ENCODE results near the gene NDE1.
"Not testable (repeated sequence)": the region's sequence is repeated elsewhere in the genome, so short reads cannot be mapped to it uniquely, and the experiment has no call there.

The NDE1 gene

DNA sequence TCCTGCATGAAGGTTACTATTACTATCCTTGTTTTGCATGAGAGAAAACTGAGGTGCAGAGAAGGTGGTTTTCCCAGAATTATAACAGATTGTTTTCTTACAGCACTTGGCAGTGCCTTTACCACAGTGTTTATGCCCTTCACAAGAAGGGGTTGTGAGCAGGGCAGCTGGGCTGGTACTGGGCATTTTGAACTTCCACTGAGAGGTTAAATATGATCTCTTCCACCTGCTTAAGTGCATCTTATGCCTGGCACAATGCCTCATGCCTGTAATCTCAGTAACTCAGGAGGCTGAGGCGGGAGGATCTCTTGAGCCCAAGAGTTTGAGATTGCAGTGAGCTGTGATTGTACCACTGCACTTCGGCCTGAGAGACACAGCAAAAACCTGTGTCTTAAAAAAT, 36.2 kb downstream of the NDE1 start:
- no peak overlapping the region for H3K4me3 ChIP-seq
- no peak overlapping the region for H3K27ac ChIP-seq

DNA sequence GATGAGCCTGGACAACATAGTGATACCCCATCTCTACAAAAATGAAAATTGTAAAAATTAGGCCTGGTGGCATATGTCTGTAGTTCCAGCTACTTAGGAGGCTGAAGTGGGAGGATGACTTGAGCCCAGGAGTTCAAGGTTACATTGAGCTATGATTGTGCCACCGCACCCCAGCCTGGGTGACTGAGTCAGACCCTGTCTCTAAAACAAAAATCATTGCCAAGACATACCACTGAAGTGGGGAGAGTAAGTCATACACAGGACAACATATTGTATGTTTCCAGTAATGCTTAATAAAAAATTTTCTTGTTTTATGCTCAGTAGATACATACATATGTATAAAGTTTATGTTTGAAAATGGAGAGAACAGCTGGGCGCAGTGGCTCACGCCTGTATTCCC, 39.2 kb downstream of the NDE1 start:
- Histone ChIP-seq H3K27ac (no peak overlapping the region), H3K4me3 (no peak overlapping the region)

DNA sequence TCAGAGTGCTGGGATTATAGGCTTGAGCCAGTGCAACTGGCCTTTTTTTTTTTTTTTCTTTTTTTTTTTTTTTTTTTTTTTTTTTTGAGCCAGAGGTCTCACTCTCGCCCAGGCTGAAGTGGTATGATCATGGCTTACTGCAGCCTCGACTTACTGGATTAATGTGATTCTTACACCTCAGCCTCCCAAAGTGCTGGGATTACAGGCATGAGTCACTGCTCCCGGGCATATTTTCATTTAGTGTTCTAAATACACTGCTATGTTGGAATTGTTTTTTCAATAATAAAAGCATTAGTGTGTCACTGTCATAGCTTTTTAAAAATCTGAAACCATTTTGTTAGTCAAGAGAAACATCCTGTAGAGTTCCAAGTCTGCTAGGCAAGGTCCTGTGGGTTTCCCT, 40.3 kb downstream of the NDE1 start:
- Histone ChIP-seq H3K27ac (no peak overlapping the region), H3K4me3 (no peak overlapping the region)

DNA sequence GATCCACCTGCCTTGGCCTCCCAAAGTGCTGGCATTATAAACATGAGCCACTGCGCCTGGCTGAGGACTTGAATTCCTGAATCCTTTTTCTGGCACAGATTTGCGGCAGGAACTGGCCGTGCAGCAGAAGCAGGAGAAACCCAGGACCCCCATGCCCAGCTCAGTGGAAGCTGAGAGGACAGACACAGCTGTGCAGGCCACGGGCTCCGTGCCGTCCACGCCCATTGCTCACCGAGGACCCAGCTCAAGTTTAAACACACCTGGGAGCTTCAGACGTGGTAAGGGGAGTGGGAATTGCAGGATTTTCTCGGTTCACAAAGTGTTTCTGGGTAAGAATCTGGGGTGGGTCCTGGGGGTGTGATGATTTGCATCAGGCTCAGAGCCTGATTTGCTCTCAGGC, 41.0 kb downstream of the NDE1 start:
- Histone ChIP-seq H3K27ac (no peak overlapping the region), H3K4me3 (no peak overlapping the region)

DNA sequence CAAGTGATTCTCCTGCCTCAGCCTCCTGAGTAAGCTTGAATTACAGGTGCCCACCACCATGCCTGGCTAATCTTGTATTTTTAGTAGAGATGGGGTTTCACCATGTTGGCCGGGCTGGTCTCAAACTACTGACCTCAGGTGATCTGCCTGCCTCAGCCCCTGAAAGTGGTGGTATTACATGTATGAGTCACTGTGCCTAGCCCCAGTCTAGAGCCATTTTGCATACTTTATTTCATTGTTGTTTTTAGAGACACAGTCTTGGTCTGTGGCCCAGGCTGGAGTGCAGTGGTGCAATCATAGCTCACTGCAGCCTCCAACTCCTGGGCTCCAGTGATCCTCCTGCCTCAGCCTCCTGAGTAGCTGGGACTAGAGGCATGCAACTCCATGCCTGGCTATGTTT, 42.5 kb downstream of the NDE1 start:
- H3K4me3 ChIP-seq, H3K27ac ChIP-seq: not testable (repeated sequence)

DNA sequence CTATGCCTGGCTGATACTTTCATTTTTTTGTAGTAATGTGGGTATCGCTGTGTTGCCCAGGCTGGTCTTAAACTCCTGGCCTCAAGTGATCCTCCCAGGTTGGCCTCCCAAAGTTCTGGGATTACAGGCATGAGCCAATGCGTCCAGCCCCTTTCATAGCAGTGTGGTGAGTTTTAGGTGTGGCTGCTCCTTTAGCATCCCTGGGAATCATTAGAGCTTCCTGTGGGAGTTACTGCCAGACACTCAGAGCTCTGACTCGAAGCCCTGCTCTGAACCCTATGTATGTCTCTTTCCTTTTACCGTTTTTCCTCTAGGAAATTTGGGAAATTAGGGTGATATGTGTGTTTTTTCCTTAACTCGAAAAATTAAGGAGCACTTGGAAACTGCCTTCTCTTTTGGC, 44.5 kb downstream of the NDE1 start:
- Histone ChIP-seq H3K27ac (no peak overlapping the region), H3K4me3 (no peak overlapping the region)

DNA sequence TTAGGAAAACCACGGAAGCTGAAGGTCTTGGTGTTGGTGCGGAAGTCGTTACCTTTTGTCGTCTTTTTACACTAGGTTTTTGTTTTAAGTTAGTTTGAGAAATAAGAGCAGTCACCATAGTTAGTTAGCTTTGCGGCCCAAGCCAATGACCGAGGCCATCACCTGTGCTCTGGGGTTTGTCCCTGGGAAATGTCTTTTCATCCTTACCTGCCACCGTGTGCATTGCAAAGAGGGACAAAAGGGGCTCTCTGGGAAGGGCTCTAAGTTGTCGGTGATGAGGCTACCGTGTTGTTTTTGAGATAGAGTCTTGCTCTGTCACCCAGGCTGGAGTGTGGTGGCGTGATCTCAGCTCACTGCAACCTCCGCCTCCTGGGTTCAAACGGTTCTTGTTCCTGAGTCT, 49.8 kb downstream of the NDE1 start:
- Histone ChIP-seq H3K27ac (no peak overlapping the region), H3K4me3 (no peak overlapping the region)

DNA sequence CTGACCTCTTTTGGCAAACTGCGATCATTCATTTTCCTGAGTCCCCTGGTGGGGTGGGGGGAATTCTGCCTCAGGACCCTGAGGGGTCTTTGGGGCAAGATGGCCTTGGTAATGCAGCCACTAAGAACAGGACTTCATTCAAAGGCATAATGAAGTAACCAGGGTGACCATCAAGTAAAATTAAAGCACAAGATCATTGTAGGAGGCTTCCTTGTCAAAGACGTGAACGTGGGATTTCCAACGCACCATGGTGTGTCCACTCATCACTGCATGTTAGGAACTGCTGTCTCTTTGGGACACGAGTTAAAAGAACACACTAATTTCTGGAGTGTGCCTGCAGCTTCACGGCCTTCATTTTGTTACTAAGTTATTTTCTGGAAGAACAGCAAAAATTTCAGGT, 51.3 kb downstream of the NDE1 start:
- Histone ChIP-seq H3K4me3 (no peak overlapping the region), H3K27ac (no peak overlapping the region)

DNA sequence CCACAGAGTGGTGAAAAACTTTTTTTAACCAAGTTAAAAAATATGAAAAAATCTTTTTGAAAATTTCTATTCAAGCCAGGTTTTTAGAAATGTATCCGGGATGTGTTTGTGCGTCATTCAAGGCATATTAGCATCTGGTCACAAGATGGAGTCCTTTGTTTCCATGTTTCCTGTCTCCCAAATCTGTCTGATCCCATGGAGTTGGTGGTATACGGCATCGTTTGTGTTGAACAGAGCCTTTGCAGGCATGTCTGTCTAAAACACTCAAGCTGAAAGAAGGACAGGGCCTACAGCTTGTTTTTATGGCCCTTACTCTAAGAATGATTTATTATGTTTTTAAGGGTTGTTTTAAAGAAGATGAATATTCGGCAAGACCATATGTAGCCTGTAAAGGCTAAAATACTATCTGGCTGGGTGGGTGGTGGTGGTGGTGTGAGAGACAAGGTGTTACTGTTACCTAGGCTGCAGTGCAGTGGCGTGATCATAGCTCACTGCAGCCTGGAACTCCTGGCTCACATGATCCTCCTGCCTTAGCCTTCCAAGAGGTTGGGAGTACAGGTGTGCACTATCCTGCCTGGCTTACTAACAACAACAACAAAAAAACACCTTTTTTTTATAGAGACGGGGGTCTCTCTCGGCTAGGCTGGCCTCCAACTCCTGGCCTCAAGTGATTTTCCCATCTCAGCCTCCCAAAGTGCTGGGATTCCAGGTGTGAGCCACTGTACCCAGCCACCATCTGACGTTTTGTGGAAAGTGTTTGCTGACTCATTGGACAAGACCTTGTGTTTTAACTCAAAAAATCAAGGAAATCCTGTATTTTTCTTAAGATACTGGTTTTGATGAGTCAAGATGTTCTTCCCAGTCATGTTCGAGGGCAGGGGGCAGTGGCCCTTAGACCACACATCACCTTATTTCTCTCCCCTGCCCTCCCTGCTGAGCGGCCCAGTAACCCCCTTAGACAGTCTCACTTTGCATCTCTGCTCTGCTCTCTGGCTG, 52.2 kb downstream of the NDE1 start:
- Histone ChIP-seq H3K27ac (peak overlapping the region in 1 of 21 experiments; percentile 30), H3K4me3 (no peak overlapping the region)

DNA sequence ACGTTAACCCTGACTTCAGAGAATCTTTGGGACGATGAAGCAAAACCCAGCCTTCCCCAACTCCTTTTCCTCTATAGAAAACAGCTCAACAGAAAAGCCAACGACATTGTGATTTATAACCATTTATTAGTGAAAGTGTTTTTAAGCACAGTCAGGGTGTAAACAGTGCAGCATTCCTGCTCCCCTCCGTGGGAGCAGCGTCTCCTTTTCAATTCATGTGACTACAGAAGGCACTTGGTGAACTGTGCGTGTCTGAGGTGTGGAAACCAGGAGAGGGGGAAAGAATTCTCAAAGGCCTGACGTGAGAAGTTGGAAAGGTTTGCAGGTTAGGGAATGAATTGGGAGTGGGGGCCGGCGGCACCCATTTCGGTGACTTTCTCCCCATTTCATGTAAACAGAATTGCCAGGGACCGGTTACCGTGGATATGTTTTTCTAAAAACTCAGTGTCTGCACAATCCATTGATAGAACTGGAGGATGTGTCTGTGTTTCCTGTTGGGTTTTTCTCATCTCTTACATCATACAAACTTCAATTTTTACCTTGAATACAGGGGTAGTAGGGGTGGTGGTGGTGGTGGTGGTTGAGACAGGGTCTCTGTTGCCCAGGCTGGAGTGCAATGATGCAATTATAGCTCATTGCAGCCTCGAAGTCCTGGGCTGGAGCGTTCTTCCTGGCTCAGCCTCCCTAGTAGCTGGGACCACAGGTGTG, 53.1 kb downstream of the NDE1 start:
- Histone ChIP-seq H3K4me3 (no peak overlapping the region), H3K27ac (peak overlapping the region in 1 of 21 experiments; percentile 30)

DNA sequence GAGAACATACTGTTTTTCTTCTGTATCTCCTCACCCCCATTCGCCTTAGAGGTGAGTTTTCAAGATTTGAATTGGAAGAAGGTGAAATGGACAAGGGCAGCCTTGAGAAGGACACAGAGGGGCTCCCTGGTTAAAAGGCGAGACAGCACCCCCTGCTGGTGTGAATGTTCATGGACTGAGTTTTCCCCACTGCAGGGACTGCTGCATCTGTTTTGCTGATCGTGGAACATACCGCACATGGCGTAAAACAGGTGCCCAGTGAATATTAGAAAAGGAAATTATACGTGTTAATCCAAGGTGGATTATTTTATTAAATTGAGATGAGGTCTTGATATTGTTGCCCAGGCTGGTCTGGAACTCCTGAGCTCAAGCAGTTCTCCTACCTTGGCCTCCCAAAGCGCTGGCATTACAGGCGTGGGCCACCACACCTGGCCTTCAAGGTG, 54.5 kb downstream of the NDE1 start:
- Histone ChIP-seq H3K27ac (peak overlapping the region in 1 of 21 experiments; percentile 11), H3K4me3 (no peak overlapping the region)

DNA sequence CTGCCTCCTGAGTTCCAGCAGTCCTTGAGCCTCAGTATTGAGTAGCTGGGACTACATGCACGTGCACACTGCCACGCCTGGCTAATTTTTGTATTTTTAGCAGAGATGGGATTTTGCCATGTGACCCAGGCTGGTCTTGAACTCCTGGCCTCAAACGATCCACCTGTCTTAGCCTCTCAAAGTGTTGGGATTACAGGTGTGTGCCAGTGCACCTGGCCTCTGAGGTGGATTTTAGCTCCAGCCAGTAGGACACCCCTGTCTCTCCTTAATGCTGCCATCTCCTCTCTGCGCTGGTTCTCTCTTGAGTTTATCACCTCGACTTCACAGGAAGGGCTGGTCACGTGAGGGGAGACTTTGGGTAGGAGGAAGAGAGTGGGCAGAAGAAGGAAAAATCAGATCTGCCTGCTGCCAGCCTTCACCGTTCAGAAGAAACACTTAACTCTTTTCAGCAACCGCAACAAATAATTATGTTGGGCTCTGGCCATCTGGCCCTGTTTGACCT, 55.1 kb downstream of the NDE1 start:
- H3K4me3 ChIP-seq = no peak overlapping the region
- no peak overlapping the region for H3K27ac ChIP-seq

DNA sequence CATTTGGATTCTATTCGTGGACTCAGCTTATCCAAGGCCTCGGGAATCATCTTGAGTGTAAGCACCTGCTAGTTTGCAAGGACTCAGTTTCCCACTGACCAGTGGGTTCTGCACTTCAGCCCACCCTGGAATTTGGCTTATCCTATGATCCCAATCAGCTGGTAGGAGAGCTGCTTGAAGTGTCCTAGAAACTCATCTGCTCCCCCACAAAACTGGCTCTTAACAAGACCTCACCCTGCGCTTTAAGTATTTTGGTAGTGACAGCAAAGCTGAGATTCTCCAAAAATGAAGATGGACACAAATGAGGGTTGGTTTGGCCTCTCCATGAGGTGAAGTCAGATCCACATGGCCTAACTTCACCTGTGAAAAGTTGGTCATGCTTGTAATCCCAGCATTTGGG, 57.3 kb downstream of the NDE1 start:
- Histone ChIP-seq H3K27ac (no peak overlapping the region), H3K4me3 (no peak overlapping the region)

DNA sequence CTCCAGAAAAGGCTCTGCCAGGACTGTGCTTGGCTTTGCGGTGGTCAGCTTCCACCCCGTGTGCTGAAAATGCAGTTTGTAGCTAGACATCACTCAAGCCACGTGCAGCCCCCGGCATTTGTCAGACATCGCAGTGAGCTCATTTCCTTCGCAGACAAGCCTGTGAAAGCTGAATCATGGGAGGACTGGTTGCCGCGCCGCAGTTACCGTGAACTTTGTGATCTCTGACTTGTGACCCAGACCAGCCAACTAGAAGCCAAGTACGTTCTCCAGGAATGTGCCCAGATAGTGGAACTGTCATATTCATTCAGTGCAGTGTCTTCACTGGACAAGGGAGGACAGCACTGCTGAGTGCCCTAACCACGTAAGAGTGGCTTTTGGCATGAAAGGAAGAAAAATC, 58.1 kb downstream of the NDE1 start:
- Histone ChIP-seq H3K4me3 (no peak overlapping the region), H3K27ac (no peak overlapping the region)

DNA sequence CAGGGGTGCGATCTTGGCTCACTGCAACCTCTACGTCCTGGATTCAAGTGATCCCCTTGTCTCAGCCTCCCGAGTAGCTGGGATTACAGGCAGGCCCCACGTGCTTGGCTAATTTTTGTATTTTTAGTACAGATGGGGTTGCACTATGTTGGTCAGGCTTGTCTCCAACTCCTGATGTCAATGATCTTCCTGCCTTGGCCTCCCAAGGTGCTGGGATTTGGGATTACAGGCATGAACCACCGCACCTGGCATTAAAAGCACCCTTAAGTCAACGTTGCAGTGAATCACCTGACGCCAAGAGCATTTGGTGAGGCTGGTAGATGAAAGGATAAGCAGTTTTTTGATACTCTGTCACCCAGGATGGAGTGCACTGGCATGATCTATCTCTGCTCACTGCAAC, 59.0 kb downstream of the NDE1 start:
- no peak overlapping the region for H3K27ac ChIP-seq
- no peak overlapping the region for H3K4me3 ChIP-seq

DNA sequence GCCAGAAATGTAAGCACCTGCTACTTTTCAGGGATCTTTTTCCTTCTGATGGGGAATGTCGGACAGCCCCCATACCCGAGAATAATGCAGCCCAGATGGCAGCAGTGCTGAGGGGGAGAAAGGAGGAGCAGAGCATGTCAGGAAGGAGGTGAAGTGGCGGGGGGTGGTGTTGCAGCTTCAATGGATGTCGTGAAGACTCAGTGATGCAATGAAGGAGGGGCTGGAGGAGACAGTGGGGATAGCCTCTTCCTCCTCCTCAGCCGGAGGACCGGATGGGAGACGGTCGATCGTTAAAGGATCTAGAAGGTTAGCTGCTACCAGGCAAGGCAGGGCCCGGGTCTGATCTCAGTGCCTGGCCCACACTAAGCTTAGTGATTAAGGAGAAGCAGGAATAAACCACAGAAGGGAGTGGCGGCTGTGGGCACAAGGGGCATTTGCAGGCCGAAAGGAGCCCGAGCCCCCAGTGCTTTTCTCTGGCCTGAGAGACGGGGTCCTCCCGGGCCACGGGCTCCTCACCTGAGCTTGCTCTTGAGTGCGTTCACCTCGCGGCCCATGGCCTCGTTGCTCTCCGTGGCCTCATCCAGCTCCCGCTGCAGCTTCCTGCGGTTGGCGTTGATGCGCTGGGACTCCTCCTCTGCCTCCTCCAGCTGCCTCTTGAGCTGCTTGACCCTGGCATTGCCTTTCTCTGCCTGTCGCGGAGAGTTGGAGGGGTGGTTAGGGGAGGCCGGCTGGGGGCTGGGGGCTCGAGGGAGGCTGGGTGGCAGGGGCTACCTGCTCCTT, 64.5 kb downstream of the NDE1 start:
- no peak overlapping the region for H3K27ac ChIP-seq
- no peak overlapping the region for H3K4me3 ChIP-seq

DNA sequence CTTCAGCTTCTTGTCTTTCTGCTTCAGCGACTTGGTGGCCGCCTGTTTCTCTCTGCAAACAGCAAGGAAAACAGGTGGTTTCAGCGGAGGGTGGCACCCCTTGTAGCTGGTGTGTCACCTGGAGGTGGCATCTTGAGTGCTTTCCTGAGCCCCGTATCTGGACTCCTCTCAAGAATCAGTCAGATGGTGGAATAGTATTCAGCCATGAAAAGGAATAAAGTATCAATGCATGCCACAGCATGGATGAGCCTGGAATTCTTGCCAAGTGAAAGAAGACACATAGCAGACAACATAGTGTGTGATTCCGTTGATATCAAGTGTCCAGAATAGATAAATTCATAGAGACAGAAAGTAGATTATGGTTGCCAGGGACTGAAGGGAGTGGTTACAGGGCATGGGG, 65.2 kb downstream of the NDE1 start:
- H3K4me3 ChIP-seq = no peak overlapping the region
- H3K27ac ChIP-seq = no peak overlapping the region

DNA sequence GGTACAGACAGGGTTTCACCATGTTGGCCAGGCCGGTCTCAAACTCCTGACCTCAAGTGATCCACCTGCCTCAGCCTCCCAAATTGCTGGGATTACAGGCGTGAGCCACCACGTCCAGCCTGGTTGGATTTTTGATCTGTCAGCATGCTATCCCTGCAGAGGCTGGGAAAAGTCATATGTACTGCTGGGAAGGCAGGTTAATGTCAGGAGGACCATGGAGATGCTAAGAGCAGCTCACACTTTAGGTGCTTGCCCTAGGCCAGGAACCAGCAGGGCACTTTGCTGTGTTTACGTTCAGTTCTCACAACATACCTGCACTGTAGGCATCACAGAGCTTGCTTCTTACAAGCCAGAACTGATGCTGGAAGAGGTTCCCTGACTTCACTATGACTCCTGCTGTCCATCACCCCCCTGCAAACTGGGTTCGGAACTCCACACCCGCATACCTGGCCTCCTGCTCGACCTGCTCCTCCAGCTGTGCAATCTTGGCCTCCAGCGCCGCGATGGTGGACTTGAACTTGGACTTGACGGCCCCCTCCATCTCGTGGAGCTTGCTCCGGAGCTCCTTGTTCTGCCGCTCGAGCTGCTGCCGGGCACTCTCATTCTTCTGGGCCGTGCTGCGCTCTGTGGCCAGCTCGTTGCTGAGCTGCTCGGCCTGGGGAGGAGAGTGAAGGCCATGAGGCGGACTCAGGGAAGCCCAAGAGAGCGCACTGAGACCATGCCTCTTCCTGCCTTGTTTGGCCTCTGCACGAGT, 66.8 kb downstream of the NDE1 start:
- no peak overlapping the region for H3K4me3 ChIP-seq
- H3K27ac ChIP-seq = no peak overlapping the region

DNA sequence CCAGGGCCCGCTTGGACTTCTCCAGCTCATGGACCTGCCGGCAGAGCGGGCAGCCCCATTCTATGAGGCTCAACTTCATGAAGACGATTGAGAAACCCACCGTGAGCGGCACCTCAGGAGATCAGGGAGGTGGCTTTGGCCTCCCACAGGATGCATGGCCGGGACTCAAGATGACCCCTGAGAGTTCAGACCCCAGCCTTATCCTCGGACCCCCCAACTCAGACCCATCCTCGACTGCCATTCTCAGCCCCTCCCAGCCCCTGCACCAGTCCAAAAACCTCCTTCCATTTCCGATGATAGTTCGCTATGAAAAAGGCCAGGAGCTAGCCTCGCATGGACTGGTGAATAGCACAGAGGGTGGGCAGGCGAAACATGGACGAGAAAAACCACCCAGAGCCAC, 71.0 kb downstream of the NDE1 start:
- no peak overlapping the region for H3K4me3 ChIP-seq
- H3K27ac ChIP-seq = no peak overlapping the region
